ENCODE measurements around the gene GATA3. TPM values are rescaled to one million over a fixed set of nuclear protein-coding genes. Genes with fewer than 3 reads are reported as not detected.

The GATA3 gene
- total RNA-seq, 2 donors from 2014 or later = 10.4 to 19.9 TPM

DNA sequence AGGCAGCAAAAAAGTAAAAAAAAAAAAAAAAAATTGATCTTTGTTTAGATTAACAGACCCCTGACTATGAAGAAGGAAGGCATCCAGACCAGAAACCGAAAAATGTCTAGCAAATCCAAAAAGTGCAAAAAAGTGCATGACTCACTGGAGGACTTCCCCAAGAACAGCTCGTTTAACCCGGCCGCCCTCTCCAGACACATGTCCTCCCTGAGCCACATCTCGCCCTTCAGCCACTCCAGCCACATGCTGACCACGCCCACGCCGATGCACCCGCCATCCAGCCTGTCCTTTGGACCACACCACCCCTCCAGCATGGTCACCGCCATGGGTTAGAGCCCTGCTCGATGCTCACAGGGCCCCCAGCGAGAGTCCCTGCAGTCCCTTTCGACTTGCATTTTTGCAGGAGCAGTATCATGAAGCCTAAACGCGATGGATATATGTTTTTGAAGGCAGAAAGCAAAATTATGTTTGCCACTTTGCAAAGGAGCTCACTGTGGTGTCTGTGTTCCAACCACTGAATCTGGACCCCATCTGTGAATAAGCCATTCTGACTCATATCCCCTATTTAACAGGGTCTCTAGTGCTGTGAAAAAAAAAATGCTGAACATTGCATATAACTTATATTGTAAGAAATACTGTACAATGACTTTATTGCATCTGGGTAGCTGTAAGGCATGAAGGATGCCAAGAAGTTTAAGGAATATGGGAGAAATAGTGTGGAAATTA lies 19.4 kb downstream of the GATA3 start:
- 93% methylated on average over 15 of the region's 15 CpGs for WGBS
- Histone ChIP-seq H3K27me3 (replicated peaks; ENCODE audit: insufficient read depth) (no peaks in the 10 kb centered on the region), H3K4me3 (no peak overlapping the region), H3K27ac (no peak overlapping the region), H3K9me3 (no peaks in the 10 kb centered on the region), H3K4me1 (replicated peaks) (no peaks in the 10 kb centered on the region), H3K36me3 (no peaks in the 10 kb centered on the region)
- intact Hi-C loops (cut with DNase I) = no loop called here
- no peak for DNase-seq (ENCODE audit: low spot score)
- no peak for TF ChIP-seq POLR2A (IDR thresholded peaks at IDR 0.05)
- no peak for TF ChIP-seq POLR2AphosphoS5 (IDR thresholded peaks at IDR 0.05)
- TF ChIP-seq CTCF (IDR thresholded peaks at IDR 0.05) = no peak

DNA sequence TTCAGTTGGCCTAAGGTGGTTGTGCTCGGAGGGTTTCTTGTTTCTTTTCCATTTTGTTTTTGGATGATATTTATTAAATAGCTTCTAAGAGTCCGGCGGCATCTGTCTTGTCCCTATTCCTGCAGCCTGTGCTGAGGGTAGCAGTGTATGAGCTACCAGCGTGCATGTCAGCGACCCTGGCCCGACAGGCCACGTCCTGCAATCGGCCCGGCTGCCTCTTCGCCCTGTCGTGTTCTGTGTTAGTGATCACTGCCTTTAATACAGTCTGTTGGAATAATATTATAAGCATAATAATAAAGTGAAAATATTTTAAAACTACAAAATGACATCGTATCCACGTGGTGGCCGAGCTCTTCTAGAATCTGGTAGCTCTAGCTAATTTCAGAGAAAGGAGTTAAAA lies 20.4 kb downstream of the GATA3 start:
- Histone ChIP-seq H3K36me3 (no peaks in the 10 kb centered on the region), H3K27me3 (replicated peaks; ENCODE audit: insufficient read depth) (no peaks in the 10 kb centered on the region), H3K4me3 (no peak overlapping the region), H3K9me3 (no peaks in the 10 kb centered on the region), H3K4me1 (replicated peaks) (no peaks in the 10 kb centered on the region), H3K27ac (no peak overlapping the region)
- TF ChIP-seq POLR2A (IDR thresholded peaks at IDR 0.05) (no peak), CTCF (IDR thresholded peaks at IDR 0.05) (no peak), POLR2AphosphoS5 (IDR thresholded peaks at IDR 0.05) (no peak)
- WGBS = 92% methylated on average over 14 of the region's 14 CpGs
- no peak for DNase-seq (ENCODE audit: low spot score)
- intact Hi-C loops (cut with DNase I) = no loop called here

DNA sequence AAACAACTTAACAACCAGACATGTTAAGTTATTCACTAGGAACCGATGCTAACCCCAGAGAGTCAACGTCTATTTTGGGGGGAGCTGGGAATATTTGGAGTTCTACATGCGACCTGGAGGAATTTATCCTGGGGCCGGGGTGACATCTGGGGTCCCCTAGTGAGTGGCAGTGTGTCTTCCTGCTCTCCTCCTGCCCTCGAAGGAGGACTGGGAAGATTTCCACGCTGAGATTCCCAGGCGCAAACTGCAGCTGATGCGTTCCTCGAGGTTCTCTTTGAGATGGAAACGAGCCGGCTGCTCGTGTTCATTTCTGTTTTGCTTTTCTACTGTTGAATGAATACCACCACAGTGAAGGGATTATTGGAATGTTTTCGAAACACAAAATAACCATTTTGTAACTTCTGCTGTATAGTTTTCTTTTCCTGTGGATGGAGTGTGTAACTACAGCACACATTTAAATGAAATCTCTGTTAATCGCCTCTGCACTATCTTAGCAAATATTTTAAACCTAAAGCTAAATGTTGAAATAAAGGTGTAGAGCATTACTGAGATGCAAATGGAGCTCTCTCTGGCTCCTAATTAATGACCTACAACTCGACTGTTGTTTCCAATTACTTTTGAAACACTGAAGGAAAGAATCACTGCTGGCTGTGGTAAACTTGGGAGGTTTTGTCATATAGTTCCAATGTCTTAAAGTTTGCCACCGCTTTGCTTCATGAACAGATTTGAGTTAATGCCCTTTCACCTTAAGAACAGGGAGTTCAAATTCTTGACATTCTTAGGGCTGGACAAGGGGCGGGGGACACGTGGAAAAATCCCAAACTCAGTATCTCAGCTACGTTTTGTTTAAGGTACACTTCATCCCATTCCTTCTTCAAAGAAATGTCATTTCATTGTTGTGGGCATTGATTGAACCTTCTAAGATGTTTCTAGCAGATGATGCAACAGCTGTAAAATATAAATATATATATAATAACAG lies 21.1 kb downstream of the GATA3 start:
- Histone ChIP-seq H3K9me3 (no peaks in the 10 kb centered on the region), H3K27me3 (replicated peaks; ENCODE audit: insufficient read depth) (no peaks in the 10 kb centered on the region), H3K4me3 (no peak overlapping the region), H3K27ac (no peak overlapping the region), H3K36me3 (no peaks in the 10 kb centered on the region), H3K4me1 (replicated peaks) (no peaks in the 10 kb centered on the region)
- intact Hi-C loops (cut with DNase I) = no loop called here
- WGBS = 50% methylated on average over 19 of the region's 19 CpGs
- TF ChIP-seq POLR2A (IDR thresholded peaks at IDR 0.05) (no peak), POLR2AphosphoS5 (IDR thresholded peaks at IDR 0.05) (no peak), CTCF (IDR thresholded peaks at IDR 0.05) (no peak)
- DNase-seq (ENCODE audit: low spot score) = no peak

DNA sequence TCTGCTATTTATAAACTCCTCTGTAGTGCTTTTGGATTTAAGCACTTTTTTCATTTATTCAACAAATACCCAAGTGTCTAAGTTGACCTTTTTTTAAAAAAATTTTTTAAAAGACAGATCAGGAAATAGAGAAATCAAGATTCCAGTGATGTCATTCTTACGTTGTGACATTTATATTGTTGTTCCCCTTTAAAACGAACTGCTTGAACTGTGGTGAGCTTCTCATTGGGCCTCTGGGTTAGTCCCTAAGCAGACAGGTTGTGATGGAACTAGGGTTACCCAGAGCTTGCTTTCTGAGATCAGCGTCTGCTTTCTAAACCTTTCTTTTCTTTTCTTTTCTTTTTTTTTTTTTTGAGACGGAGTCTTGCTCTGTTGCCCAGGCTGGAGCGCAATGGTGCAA lies 22.4 kb downstream of the GATA3 start:
- H3K4me3 ChIP-seq = no peak overlapping the region
- no peaks in the 10 kb centered on the region for H3K4me1 ChIP-seq (replicated peaks)
- H3K36me3 ChIP-seq = no peaks in the 10 kb centered on the region
- intact Hi-C loops (cut with DNase I) = no loop called here
- H3K27me3 ChIP-seq (replicated peaks; ENCODE audit: insufficient read depth) = no peaks in the 10 kb centered on the region
- DNase-seq (ENCODE audit: low spot score) = no peak
- no peak overlapping the region for H3K27ac ChIP-seq
- no peaks in the 10 kb centered on the region for H3K9me3 ChIP-seq
- TF ChIP-seq POLR2A (IDR thresholded peaks at IDR 0.05) (no peak), CTCF (IDR thresholded peaks at IDR 0.05) (no peak)
- 84% methylated on average over 5 of the region's 5 CpGs for WGBS

Data from prostate gland (tissue), 2 donors.